GM12801 (cell line): Measurements from ENCODE around the gene SLC6A20.

Source experiments
- TF ChIP-seq, protein P1 (sequence below): IDR thresholded peaks from one replicate; pipeline ENCODE4 v1.5.1; 2011; ENCODE audit warnings: control low read depth; ENCODE audit not compliant: insufficient read length; ENCODE audit errors: extremely low read depth

The SLC6A20 gene

DNA sequence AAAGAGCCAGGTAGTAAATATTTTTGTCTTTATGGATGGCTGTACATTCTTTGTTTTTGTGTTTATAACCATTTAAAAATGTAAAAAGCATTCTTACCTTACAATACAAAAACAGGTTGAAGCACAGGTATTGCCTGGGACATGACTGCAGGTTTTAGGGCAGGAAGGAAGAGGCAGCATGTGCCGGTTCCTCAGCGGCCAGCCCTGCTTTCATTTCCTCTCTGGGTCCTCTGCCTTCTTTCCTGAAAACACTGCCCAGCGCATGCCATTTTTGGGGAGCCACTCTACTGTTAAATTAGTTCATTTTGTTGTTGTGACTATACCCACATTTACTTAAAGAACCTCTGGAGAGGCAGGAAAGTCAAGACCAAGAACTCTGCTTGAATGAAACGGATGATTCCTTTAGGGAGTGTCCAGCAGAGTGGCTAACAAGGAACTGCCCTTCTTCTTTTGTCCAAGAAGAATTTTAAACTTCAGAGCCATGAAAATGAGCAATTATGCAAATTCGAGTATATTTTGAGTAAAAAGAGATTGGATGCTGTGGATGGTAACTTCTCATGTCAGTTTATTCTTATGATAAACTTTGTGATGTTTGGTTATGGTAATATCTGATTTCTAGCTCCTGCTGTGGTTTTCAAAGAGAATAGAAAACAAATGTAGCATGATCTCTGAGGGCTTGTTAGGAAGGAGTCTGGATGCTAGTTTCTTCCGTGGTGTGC, 54.4 kb downstream of the SLC6A20 start:
- TF ChIP-seq, protein P1, sequence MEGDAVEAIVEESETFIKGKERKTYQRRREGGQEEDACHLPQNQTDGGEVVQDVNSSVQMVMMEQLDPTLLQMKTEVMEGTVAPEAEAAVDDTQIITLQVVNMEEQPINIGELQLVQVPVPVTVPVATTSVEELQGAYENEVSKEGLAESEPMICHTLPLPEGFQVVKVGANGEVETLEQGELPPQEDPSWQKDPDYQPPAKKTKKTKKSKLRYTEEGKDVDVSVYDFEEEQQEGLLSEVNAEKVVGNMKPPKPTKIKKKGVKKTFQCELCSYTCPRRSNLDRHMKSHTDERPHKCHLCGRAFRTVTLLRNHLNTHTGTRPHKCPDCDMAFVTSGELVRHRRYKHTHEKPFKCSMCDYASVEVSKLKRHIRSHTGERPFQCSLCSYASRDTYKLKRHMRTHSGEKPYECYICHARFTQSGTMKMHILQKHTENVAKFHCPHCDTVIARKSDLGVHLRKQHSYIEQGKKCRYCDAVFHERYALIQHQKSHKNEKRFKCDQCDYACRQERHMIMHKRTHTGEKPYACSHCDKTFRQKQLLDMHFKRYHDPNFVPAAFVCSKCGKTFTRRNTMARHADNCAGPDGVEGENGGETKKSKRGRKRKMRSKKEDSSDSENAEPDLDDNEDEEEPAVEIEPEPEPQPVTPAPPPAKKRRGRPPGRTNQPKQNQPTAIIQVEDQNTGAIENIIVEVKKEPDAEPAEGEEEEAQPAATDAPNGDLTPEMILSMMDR, result no peak

DNA sequence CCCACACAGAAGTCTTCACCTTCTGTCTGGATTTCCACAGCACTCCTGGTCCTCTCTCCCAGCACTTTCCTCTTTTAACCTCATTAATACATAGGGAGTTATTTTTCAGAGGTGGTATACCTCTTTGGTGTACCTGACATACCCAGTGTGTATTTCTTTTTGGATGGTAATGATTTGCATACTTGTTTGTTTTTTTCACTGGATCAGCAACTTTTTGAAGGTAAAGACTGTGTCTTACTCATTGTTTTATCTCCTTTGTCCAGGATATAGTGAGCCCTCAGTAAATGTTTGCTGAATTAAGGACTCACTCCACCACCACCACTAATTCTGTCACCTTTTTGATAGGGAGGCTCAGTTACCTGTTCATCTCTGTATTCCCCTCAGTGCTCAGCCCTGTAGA, 55.1 kb downstream of the SLC6A20 start:
- TF ChIP-seq, protein P1, result no peak

DNA sequence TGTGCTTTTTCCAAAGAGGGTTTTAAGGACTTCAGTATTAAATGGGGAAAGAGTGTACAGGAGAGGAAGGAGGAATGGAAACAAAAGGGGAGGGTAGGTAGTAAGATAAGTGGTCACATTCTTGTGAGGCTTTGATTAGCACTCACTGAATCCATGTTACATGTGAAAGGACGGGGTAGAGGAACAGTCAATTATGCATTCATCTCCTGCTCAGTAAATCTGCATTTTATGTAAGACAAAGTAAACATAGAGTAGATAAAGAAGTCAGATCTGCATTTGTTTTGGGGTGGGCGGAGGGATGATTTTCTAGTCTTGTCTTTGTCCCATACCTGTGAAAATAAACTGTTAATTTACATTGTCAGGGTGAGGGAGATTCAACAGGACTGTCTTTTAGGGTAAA, 56.3 kb downstream of the SLC6A20 start:
- TF ChIP-seq, protein P1, result no peak

DNA sequence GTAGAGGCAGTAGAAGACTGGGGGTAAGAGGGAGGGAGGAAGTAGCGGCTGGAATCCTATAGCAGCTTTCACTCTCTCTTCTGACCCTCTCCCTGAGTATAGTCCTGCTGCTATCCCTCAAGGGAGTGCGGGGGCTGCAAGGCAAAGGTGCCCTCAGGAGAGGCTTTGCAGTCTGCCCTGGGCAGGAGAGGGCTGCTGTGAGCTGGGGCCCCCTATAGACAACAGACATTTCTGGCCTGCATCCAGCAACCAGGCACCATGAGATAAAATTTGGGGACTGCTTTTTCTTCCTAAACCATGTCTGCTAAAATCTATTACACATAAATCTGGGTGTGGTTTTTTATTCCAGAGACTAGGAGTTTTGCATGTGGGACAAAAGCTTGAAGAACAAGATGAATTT, 59.1 kb downstream of the SLC6A20 start:
- TF ChIP-seq, protein P1, result no peak

DNA sequence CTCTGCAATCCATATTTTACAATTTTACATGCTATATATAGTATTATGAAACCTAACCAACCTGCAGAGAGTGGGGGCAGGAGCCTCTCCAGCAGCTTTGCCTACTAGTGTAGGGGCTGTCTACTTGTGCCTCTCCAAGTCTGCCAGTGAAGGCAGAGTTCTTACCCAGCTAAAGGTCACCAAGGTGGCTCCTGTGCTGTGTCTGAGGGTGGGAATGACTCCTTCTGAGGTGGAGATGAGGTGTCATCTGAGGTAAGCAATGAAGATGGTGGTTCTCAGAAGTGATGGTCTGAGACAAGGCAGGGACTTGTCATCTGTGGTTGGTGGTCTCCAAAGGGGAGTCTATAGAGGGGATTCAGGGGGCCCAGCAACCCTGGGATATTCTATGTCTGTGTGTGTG, 59.6 kb downstream of the SLC6A20 start:
- TF ChIP-seq, protein P1, result no peak

DNA sequence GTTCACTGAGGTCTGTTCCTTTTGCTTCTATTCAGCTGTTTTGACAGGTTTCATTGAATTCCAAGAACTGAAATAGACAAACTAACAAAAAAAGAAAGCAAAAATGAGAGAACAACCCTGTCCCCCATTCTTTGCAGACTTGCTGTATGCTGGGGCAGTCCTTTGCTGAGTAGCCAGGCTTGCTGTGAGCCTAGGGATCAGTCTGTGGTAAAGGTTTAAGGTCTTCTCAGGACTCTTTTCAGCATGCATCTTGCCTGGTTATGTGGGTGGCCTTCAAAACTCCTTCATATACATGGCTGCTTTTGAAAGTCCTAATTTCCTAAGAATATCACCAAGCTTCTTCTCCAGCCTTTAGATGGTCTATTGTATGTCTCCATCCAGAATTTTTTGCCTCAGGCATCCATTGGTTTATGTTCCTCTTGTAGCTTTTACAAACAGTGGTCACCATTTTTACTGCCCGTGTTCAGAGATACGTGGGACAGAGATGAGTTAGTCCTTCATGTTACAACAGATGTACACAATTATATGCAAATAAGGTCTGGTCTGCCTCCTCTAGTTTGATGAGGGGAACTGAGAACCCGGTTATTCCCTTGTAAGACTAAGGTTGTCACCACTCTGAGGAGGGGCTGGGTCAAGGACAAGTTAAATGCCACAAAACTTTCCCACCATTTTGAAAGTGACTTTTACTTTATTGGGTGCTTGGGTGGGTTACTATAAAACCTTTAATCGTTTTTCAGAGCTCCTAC, 65.8 kb downstream of the SLC6A20 start:
- TF ChIP-seq, protein P1, result no peak

DNA sequence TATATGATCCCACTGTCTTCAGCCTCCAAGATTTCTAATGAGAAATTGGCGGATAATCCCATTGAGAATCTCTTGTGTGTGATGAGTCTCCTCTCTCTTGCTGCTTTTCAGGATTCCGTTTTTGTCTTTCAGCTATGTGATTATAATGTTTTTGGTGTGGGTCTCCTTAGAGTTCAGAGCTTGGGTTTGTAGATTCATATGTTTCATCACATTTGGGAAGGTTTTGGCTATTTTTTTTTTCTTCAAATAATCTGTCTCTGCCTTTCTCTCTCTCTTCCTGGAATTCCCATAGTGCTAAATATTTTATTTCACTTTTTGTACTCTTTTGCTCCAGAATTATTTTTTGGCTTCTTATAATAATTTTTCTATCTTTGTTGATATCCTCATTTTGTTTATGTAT, 66.7 kb downstream of the SLC6A20 start:
- TF ChIP-seq, protein P1, result no peak
